Sciatic nerve (tissue), 2 donors: ENCODE data around the gene ADAT3. TPM values are rescaled to one million over a fixed set of nuclear protein-coding genes. Genes with fewer than 3 reads are reported as not detected.

Source experiments
- ATAC-seq: fragments of 200-7000 bp; cut with Tn5 transposase; one replicate; pipeline ENCODE4 v1.9.1; 2020; ENCODE audit warnings: mild to moderate bottlenecking, moderate library complexity
- DNase-seq: peaks from one replicate; pipeline ENCODE4 v3.0.0-alpha.2; 2020; ENCODE audit warnings: low spot score
- intact Hi-C: fragments of 100-400 bp; cut with DNase I; formaldehyde crosslinking; loops from one replicate; pipeline ENCODE4 v1.14.2; 2022
- total RNA-seq: library from RNA; stranded (reverse); fragmentation: NEBNext Ultra II Directional; extraction: Animal tissue kit (Norgen Biotek cat#: 25700); gene quantifications from one replicate; pipeline ENCODE4 v1.2.1, GENCODE V29; 2021
- donor health status: DM: no; HTN: no; CAD: no.
- donor health status: DM: no; HTN: no; CAD: no.

The ADAT3 gene
- total RNA-seq: 4.3 TPM

- ATAC-seq: peak; percentile 97
- DNase-seq: peak; percentile 99
- intact Hi-C loops: no loop called here
Observed at GRCh38 chr19:1905110-1905862, at the start of gene ADAT3, which contains the start of gene SCAMP4. Gene ADAT3, plus strand, starts transcription at chr19:1905399. Its CDS starts 6,649 bp downstream, at chr19:1912048. Gene SCAMP4, plus strand, starts transcription at chr19:1905399. Its CDS starts 9,621 bp downstream, at chr19:1915020.

GRCh38 chr19:1855828-1856255 is 49.4 kb upstream of the ADAT3 start:
- DNase-seq: no peak
- intact Hi-C loops: no loop called here
- peak; percentile 0 for ATAC-seq

- intact Hi-C loops: no loop called here
- ATAC-seq (no peak), DNase-seq (no peak)
Observed at GRCh38 chr19:1856345-1856697, 48.9 kb upstream of the ADAT3 start.

- DNase-seq (peak; percentile 83), ATAC-seq (no peak)
- intact Hi-C loops: no loop called here
Observed at GRCh38 chr19:1856698-1857603, 48.2 kb upstream of the ADAT3 start.

GRCh38 chr19:1857648-1858326 is 47.4 kb upstream of the ADAT3 start:
- intact Hi-C loops: no loop called here
- no peak for DNase-seq
- no peak for ATAC-seq

GRCh38 chr19:1858412-1859081 is 46.7 kb upstream of the ADAT3 start:
- intact Hi-C loops: no loop called here
- DNase-seq (no peak), ATAC-seq (no peak)

GRCh38 chr19:1859331-1859781 is 45.8 kb upstream of the ADAT3 start:
- DNase-seq (no peak), ATAC-seq (no peak)
- intact Hi-C loops: no loop called here

GRCh38 chr19:1860042-1860775 is 45.0 kb upstream of the ADAT3 start:
- DNase-seq: no peak
- intact Hi-C loops: no loop called here
- no peak for ATAC-seq

GRCh38 chr19:1860821-1861598 is 44.2 kb upstream of the ADAT3 start:
- no peak for ATAC-seq
- DNase-seq: no peak
- intact Hi-C loops: no loop called here

- DNase-seq: no peak
- ATAC-seq: no peak
- intact Hi-C loops: no loop called here
Observed at GRCh38 chr19:1861599-1862031, 43.6 kb upstream of the ADAT3 start.

GRCh38 chr19:1862068-1862423 is 43.2 kb upstream of the ADAT3 start:
- DNase-seq (no peak), ATAC-seq (no peak)
- intact Hi-C loops: no loop called here

GRCh38 chr19:1862424-1863327 is 42.5 kb upstream of the ADAT3 start:
- intact Hi-C loops: no loop called here
- no peak for ATAC-seq
- no peak for DNase-seq

- intact Hi-C loops: no loop called here
- DNase-seq (no peak), ATAC-seq (no peak)
Observed at GRCh38 chr19:1863328-1863637, 41.9 kb upstream of the ADAT3 start, which contains the start of gene KLF16. Gene KLF16, minus strand, starts transcription at chr19:1863579. Its CDS starts 82 bp downstream, at chr19:1863497.

GRCh38 chr19:1863638-1864479 is 41.3 kb upstream of the ADAT3 start:
- DNase-seq (peak; percentile 93), ATAC-seq (peak; percentile 83)
- intact Hi-C loops: no loop called here

- DNase-seq (peak; percentile 89), ATAC-seq (peak; percentile 67)
- intact Hi-C loops: no loop called here
Observed at GRCh38 chr19:1864480-1865171, 40.6 kb upstream of the ADAT3 start.
